ENCODE results near the gene UVRAG.
"Not testable (repeated sequence)": the region's sequence is repeated elsewhere in the genome, so short reads cannot be mapped to it uniquely, and the experiment has no call there.

The UVRAG gene

DNA sequence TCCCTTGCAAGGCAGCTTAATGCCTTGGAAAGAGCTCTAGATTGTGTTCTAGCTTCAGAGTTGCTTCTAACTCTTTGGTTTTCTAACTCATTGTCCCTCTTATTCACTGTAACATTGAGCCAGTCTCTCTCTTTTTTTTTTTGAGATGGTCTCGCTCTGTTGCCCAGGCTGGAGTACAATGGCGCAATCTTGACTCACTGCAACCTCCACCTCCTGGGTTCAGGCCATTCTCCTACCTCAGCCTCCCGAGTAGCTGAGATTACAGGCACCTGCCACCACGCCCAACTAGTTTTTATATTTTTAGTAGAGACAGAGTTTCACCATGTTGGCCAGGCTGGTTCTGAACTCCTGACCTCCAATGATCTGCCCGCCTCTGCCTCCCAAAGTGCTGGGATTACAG lies 266.1 kb downstream of the UVRAG start:
- not testable (repeated sequence) for DNase-seq

DNA sequence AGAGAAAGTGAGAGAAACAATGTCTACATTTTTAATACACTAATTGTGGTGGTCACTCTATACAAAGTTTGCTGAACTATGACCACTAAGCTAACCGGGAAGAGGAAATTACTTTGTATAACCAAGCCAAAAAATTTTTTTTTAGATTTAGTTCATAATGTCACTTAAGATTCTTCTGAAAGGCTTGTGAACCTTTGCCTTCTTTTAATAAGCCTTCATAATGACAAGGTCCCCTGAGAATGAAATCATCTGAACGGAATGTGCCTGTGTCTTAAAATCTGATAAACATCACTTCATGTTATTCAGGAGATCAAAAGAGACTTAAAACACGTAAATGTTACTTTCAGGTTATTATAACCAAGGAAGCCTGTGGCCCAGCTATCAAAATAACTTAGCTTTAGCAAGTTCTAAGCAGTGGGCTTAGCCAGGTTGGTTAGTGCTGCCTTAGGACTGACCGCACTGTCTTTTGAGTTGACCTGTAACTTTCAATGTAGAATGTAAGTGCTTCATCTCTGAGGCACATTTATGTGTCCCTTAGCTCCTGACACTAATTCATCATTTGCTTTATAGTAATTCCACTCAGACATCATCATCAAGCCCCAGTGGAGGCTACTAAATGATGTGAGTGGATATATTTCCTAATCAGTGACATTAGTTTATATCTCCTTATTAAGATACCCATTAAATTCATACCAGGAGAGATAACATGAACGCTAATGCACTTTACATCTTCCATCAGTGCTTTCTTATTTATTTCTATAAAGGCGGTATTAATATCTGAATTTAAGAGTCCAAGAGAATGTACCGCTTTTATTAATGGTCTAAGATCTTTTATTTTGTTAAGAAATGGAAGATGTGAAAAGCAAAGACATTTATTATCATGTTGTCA lies 268.8 kb downstream of the UVRAG start:
- DNase-seq = no peak

DNA sequence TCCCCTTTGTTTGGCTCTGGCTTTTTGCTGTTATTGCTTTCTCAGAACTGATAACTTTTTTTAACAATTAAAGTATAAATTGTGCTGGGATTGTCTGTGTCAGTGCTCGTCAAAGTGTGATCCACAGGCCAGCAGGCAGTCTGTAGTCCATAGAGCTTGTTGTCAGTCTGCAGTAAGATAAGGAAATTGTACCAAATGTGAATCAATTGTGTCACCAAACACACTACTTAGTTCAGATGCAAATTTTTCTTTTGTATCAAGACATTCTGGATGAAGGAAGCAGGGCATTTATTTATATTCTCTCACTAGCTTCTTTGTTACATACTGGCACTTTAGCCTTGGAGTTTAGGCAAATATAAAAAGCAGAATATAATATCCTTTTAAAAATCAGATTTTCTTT lies 270.3 kb downstream of the UVRAG start:
- no peak for DNase-seq

DNA sequence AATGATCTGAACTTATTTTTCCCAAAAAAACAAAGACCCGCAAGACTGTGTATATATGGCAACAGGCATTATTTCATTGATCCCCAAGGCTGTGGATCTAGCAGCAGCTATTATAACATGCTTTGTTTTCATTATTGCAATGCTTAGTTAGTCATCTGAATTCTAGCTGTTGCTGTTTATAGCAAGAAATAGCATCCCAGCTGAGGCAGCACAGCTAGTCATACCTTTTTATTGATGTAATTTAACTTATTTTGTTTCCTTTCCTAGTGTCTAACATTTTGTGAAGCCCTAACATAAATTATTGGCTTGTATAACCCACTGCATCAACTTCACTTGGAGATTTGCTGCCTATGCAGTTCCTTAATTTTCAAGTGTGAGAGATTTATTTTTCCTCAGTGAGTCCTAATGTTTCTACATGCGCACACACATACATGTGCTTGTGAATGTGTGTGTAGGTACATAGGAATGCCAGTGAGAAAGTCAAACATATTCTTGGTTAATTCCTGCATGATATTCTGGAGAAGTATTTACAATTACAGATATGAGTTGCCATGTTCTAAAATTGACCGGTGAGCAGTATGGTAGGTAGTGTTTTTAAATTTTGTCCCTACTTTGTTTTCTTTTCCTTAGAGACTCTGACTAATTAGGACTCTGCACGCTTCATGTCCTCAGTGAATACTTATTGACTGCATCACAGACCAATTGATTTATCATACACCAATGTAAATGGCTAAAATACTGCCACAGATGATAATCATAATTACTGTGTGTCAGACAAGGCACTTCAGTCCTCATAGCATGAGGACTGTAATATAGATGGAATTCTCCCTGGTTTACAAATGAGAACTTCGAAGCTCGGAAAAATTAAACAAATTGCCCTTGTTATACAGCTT lies 272.0 kb downstream of the UVRAG start:
- no peak for DNase-seq

DNA sequence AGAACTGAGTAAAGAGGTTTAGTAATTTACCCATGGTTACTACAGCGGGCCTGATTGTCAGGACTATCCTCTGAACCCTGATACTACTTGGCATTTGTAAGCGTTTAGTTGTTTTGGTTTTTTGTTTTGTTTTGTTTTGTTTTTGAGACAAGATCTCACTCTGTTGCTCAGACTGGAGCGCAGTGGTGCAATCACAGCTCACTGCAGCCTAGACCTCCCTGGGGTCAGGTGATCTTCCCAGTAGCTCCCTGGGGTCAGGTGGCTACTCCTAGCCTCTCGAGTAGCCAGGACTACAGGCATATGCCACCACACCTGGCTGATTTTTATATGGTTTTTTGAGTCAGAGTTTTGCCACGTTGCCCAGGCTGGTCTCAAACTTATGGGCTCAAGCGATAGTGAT lies 272.7 kb downstream of the UVRAG start:
- DNase-seq = no peak

DNA sequence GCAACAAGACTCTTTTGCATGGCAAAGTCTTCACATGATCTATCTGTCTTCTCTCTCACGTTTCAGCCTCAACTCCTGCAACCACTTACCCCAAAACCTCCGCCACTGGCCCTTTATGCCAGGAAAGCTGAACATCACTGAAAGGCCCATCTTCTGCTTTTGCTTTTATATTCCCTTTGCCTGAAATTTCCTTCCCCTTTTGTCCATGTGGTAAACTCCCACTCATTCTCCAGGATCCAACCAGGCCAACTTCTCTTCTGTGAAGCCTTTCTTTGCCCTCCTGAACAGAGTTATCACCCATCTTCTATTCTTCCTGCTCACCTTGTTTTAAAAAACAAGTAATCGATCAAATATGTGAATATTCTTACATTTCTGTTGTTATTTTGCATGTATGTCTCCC lies 273.5 kb downstream of the UVRAG start:
- DNase-seq = no peak

DNA sequence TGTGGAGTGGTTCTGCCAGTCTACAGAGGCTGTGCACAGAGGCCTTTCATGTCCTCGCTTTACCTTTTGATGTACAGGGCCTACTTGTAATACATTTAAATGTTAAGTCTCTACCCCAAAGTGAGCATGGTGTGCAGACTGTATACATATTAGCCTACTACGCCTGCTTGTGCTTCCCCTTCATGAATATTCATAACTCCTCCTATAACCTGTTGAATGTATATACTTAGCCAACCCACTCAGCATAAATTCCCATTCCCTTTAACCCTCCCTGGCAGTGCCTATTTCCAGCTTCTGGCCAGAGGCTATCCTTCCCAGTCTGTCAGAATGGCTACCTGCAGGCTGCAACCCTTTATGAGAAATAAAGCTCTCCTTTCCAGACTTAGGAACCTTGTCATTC lies 275.2 kb downstream of the UVRAG start:
- no peak for DNase-seq

DNA sequence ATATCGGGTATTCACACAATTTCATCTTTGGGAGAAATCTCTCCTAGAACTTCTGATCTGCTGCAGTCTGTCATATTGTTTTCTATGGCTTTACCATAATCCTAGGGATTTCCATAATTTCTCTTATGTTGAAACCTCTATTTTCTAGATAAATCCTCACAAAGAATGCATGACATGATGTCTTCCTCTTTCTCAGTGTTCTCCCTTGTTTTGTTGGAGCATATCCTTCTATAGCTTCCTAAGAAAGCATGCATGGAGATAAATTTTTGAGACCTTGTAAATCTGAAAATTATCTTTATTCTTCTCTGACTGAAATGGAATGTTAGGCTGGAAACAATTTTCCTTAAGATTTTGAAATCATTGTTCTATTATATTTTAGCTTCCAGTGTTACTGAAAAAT lies 275.8 kb downstream of the UVRAG start:
- no peak for DNase-seq

DNA sequence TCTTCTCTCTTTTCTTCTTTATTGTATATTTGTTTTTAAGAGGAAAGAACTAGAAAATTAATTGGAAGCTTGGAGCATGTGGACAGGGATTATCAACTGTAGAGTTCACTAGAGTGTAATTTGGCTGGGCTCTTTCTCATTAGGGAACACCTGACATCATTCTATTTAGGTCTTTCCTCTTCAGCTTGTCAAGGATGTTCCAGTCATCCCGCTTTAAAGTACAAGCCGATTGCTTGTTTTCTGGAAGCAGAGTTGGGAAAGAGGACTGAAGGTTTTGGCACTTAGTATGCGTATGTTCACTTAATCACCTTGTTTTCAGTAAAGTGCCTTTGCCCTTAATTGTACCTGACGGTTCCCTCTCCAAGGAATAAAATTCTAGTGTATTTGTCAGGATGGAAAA lies 279.7 kb downstream of the UVRAG start:
- no peak for DNase-seq

DNA sequence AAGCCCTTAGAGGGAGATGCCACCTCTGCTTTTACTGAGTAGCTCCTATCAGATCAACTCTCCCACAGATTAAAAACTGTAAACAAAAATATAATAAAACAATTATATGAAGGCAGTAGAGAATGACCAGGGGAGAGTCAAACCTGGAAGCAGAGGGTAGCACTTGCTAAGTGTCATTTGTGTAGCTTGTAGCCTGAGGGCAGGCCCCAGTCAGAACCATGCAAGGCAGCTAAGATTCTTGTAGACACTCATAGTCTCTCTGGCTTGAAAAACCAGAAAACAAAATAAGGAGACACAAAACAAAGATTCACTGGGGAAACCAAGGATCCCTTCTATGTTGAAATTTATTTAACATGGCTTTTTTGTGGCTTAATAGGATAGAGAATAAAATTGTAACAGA lies 280.9 kb downstream of the UVRAG start:
- DNase-seq = no peak

DNA sequence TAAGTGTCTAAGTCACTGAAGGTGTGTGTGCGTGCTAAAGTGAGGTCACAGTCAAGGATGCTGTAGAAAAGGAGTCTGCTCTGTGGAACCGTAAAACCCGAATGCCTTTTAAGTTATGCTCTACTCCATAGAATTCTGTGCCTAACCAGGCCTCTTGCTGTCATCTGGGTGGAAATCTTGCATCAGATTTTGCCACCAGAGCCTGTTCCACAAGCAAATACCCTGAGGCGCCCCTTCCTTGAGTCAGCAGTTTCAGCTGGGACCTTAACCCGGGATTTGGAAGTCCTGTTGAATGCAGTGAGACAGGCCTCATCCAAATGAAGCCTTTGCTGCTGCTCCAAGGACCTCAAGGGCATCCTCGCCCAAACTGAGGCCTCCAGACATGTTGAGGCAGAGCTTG lies 281.5 kb downstream of the UVRAG start:
- DNase-seq = no peak

DNA sequence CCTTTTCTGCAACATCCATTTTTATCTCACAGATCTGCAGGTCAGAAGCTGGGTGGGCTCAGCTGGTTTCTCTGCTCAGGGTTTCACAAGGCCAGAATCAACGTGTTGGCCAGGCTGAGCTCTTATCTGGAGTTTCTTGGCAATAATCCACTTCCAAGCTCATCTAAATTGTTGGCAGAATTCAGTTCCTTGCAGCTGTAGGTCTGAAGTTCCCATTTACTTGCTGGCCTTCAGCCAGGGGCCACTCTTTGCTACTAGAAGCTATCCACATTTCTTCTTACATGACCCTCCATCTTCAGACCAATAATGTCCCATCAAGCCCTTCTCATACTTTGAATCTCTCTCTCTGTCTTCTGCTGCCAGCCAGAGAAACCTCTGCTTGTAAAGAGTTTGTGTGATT lies 287.8 kb downstream of the UVRAG start:
- DNase-seq = no peak

DNA sequence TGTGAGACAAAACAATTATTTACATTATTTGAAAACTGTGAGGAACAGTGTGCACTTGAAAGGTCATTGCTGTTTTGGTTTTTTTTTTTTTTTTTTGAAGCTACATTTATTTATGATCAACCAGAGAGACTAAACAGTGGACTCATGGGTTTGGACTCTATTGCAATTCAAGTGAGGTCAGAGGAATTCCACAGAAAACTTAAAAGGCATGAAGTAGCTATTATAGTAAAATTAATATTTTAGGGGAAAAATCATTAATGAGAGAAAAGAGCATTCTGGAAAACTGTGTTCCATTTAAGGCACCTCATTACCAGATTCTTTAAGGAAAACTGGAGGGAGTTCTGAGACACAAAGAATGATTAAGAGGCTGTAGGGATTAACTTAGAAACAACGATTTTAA lies 288.4 kb downstream of the UVRAG start:
- DNase-seq = no peak

DNA sequence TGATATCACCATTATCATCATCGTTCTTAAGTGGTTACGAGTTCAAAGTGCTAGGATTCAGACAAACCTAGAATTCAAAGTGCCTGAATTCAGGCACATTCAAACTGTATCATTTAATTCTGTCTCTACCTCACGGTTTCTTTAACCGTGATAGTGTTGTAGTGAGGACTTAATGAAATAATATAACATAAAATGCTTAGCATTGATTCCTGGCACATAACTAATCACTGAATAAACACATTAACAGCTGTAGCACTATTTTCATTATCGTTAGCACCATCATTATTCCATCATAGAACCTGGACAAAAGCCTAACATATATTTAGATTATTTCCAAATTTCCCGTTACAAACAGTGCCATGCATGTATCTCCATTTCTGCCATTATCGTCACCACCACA lies 289.3 kb downstream of the UVRAG start:
- no peak for DNase-seq

DNA sequence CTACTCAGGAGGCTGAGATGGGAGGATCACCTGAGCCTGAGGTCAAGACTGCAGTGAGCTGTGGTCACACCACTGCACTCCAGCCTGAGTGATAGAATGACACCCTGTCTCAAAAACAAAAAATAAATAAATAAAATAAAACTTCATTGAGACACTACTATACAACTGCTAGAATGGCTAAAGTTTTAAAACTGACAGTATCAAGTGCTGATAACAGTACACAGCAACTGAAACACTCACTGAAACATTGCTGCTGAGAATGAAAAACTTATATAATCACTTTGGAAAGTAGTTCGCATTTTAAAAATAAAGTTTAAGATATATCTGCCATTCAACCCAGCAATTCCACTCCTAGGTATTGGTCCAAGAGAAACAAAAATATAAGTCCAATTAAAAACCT lies 290.6 kb downstream of the UVRAG start:
- DNase-seq = no peak

DNA sequence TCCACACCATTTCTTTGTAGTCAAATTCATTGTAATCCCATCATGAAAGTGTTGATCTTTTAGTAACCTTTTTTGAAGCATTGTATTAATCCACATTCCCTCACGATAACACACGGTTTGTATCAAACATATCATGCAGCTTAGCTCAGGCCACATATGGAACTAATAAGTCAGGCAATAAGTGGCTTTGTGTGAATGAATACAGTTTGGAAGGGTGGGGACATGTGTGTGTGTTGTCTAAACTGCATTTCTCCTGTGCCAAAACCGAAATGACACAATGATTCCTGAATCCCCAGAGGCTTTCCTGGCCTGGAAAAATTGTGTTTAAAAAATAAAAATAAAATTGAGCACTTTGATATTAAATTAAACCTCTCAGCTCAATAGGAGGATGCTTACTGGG lies 293.0 kb downstream of the UVRAG start:
- no peak for DNase-seq

DNA sequence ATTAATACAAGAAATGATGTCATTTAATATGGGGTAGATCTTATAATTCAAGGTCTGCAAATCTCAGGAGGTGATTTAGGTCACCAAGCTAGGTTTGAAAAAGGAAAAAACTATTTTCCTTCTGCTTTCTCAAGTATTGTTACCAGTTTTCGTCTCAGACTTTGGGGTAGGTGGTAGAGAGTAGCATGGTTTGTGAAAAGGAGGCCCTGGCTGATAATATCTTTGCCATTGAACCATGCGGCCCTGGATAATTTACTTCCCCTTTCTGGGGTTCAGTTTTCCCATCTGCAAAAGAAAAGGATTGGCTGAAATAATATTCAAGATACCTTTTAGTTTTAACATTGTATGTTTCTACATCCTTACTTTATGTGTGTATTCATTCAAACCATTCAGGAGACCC lies 299.2 kb downstream of the UVRAG start:
- no peak for DNase-seq

DNA sequence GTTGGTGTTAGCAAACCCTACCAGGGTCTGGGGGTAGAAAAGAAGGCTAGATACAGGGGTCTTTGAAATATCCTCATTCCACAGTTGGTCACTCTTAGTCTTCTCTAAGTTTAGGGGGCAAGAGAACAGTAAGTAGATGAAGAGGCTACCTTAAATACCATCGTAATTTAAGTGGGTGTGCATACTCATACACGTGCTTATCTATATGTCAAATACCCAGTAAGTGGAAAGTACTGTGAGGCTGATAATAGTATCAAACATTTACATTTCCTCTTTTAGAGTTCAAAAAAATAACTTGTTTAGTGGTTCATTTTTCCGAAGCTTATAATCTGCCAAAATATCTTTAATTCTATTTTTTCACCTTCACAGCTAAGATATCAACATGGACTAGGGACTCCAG lies 300.5 kb downstream of the UVRAG start:
- no peak for DNase-seq

DNA sequence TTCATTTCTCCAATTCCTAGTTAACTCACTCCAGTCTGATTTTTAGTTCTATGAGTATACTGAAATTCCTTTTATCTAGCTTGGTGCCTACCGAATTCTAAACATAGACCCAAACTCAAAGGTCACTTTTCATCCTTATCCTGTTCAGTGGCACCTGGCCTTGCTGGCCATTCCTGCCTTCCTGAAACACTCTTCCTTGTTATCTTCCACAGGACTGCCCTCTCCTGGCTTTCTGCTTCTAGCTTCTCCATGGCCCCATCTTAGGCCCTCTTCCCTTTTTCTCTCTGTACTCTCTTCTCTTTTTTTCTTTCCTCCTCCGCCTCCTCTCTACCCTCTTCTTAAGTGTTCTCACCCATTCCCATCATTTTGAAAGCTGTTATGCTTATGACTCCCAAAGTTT lies 304.0 kb downstream of the UVRAG start:
- no peak for DNase-seq

DNA sequence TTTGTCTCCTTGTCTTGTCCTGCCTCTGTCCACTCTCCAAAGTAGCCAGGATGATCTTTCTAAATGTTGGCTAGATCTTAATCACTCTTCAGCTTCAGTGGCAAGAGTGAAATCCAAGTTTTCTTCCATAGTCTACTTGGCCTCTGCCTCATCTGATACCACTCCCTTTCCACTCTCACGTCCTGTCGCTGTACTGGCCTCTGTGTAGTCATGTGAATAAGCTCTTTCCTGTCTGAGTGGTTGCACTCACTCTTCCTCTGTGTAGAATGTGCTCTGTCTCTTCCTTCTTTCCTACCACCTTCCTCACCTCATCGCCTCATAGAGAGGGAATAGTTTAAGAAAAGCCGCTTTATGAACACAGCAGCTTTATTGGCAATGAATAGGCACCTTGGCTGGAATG lies 304.8 kb downstream of the UVRAG start:
- DNase-seq = no peak

DNA sequence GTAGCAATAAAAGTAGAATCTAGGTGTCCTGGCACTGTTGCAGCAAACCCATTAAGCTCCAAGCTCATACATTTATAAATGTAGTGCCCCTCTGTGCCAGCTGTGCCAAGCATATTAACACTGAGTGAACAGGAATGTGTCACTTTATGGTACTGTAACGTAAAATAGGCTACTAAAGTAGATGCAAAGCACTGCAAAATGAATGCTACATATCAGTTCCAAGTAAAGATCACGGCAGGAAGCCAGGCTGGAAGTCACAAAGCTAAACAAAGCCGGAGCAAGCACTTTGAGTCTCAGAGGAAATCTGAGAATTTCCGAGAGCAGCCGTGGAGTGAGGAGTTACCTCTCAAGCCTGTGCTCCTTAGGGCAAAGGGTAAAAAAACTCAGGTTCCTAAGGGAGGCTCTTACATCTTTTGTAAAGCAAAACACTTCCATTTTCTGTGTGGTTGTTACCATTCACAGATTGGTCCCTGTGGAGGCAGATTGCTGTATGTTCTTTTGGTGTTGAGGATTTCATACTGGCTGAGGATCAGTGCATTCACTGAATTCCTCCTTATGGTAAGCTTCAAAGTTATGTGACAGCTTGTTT lies 305.6 kb downstream of the UVRAG start:
- no peak for DNase-seq

DNA sequence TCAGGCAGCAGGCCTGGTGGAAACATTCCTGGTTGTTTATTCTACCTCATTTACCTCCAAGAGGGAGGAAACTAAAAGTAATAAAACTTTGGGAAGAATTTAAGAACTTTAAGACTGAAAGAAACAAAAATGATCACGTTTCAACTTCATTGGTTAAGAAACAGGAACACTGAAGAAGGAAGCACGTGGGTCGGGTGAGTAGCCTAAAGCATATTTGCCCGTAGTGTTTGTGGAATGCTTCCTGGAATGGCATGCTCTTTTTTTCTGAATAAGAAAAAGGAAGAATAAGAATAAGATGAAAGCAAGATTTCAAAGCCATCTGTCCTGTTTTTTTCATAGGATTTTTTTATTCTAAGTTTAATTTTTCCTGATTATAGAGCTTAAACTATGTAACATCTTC lies 308.2 kb downstream of the UVRAG start:
- no peak for DNase-seq

DNA sequence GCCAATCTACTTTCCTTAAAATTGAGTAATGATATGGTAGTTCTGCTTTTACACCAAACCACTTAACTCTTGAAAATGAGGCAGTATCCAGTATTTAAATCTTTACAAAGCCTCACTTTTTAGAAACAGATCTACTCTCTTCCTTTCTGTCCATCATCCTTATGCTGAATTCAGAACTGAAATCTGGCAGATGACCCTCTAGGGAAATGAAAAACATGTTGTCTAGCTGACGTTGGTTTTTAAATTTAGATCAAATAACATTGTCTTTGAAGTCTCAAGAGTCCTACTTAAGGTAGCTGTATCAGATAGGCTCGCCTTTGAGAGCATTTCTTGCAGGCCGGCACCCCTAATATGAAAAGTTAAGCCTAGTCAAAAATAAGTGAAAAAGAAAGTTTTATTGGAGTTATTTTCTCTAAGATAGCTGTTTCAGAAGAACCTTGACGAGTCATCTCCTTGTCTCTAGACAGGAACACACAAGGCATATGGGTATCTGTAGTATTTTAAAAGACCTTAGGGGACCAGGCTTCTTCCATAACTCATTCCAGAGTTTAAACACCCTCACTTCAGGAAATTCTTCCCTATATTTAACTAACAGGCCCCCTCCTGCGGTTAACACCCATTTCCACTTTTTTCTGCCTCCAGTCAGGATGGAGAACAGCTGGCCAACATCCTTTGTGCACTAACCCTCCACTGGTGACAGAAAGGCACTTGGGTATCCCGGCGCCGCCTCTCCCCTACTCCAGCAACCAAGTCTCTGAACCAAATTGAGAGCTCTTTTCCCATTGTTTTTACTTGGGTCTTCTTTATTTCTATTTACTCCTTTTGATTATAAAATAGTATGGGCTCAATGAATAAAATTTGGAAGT lies 310.1 kb downstream of the UVRAG start:
- no peak for DNase-seq
